ENCODE measurements around the gene GAL3ST2.
"Not testable (repeated sequence)": the region's sequence is repeated elsewhere in the genome, so short reads cannot be mapped to it uniquely, and the experiment has no call there.

GAL3ST2 gene

GRCh38 chr2:241791385-241791784, 14.8 kb downstream of the GAL3ST2 start:
- H3K9me3 Mint-ChIP-seq; H3K36me3 Mint-ChIP-seq; ATAC-seq; H3K4me3 Mint-ChIP-seq; DNase-seq (ENCODE audit: low spot score in 2 of 2); H3K27ac Mint-ChIP-seq: not testable (repeated sequence)
- peaks cover 29% of the 10 kb centered on the region for H3K4me1 Mint-ChIP-seq

- Mint-ChIP-seq H3K27ac (no peak overlapping the region), H3K4me3 (no peak overlapping the region), H3K9me3 (no peaks in the 10 kb centered on the region), H3K4me1 (peaks cover 12% of the 10 kb centered on the region), H3K36me3 (peaks cover 6% of the 10 kb centered on the region)
- ATAC-seq (no peak), DNase-seq (ENCODE audit: low spot score in 2 of 2) (no peak)
Measured at GRCh38 chr2:241793385-241793784, 16.8 kb downstream of the GAL3ST2 start.

GRCh38 chr2:241794250-241794823, 17.7 kb downstream of the GAL3ST2 start:
- H3K9me3 Mint-ChIP-seq: no peaks in the 10 kb centered on the region
- peaks cover 6% of the 10 kb centered on the region for H3K36me3 Mint-ChIP-seq
- H3K27ac Mint-ChIP-seq: no peak overlapping the region
- DNase-seq (ENCODE audit: low spot score in 2 of 2): peak in 1 of 2 donors; percentile 37
- H3K4me3 Mint-ChIP-seq: no peak overlapping the region
- no peak for ATAC-seq
- H3K4me1 Mint-ChIP-seq: peaks cover 2% of the 10 kb centered on the region

- Mint-ChIP-seq H3K4me3 (no peak overlapping the region), H3K4me1 (no peaks in the 10 kb centered on the region), H3K27ac (no peak overlapping the region), H3K9me3 (no peaks in the 10 kb centered on the region), H3K36me3 (peaks cover 6% of the 10 kb centered on the region)
- DNase-seq (ENCODE audit: low spot score in 2 of 2) (peak in 1 of 2 donors; percentile 40), ATAC-seq (no peak)
Measured at GRCh38 chr2:241795021-241795999, 18.7 kb downstream of the GAL3ST2 start.

GRCh38 chr2:241796209-241796608, 19.6 kb downstream of the GAL3ST2 start:
- no peaks in the 10 kb centered on the region for H3K4me1 Mint-ChIP-seq
- no peaks in the 10 kb centered on the region for H3K9me3 Mint-ChIP-seq
- ATAC-seq: no peak
- DNase-seq (ENCODE audit: low spot score in 2 of 2): peak in 1 of 2 donors; percentile 30
- no peak overlapping the region for H3K27ac Mint-ChIP-seq
- H3K4me3 Mint-ChIP-seq: no peak overlapping the region
- H3K36me3 Mint-ChIP-seq: peaks cover 6% of the 10 kb centered on the region

- H3K36me3 Mint-ChIP-seq: peaks cover 6% of the 10 kb centered on the region
- H3K4me3 Mint-ChIP-seq: no peak overlapping the region
- peak in 1 of 2 donors; percentile 38 for DNase-seq (ENCODE audit: low spot score in 2 of 2)
- no peaks in the 10 kb centered on the region for H3K9me3 Mint-ChIP-seq
- no peaks in the 10 kb centered on the region for H3K4me1 Mint-ChIP-seq
- no peak overlapping the region for H3K27ac Mint-ChIP-seq
- ATAC-seq: no peak
Measured at GRCh38 chr2:241796610-241797138, 20.1 kb downstream of the GAL3ST2 start.

GRCh38 chr2:241797441-241798080, 20.9 kb downstream of the GAL3ST2 start:
- H3K36me3 Mint-ChIP-seq: peaks cover 6% of the 10 kb centered on the region
- no peaks in the 10 kb centered on the region for H3K4me1 Mint-ChIP-seq
- peak overlapping the region; percentile 60 for H3K27ac Mint-ChIP-seq
- no peaks in the 10 kb centered on the region for H3K9me3 Mint-ChIP-seq
- ATAC-seq (no peak), DNase-seq (ENCODE audit: low spot score in 2 of 2) (peak in 1 of 2 donors; percentile 47)
- H3K4me3 Mint-ChIP-seq: no peak overlapping the region

GRCh38 chr2:241798081-241798630, 21.5 kb downstream of the GAL3ST2 start:
- Mint-ChIP-seq H3K9me3 (no peaks in the 10 kb centered on the region), H3K4me3 (no peak overlapping the region), H3K4me1 (peaks cover 2% of the 10 kb centered on the region), H3K27ac (peak overlapping the region; percentile 60), H3K36me3 (peaks cover 6% of the 10 kb centered on the region)
- no peak for ATAC-seq
- DNase-seq (ENCODE audit: low spot score in 2 of 2): peak in 1 of 2 donors; percentile 46

GRCh38 chr2:241798631-241799521, 22.3 kb downstream of the GAL3ST2 start:
- peaks cover 6% of the 10 kb centered on the region for H3K4me1 Mint-ChIP-seq
- DNase-seq (ENCODE audit: low spot score in 2 of 2) (no peak), ATAC-seq (no peak)
- H3K27ac Mint-ChIP-seq: peak overlapping the region; percentile 74
- no peaks in the 10 kb centered on the region for H3K9me3 Mint-ChIP-seq
- H3K36me3 Mint-ChIP-seq: peaks cover 6% of the 10 kb centered on the region
- no peak overlapping the region for H3K4me3 Mint-ChIP-seq

- no peaks in the 10 kb centered on the region for H3K9me3 Mint-ChIP-seq
- peak overlapping the region; percentile 74 for H3K27ac Mint-ChIP-seq
Measured at GRCh38 chr2:241799522-241800197, 23.0 kb downstream of the GAL3ST2 start.

GRCh38 chr2:241800198-241800903, 23.7 kb downstream of the GAL3ST2 start:
- ATAC-seq, H3K36me3 Mint-ChIP-seq, H3K9me3 Mint-ChIP-seq, H3K27ac Mint-ChIP-seq, H3K4me3 Mint-ChIP-seq: not testable (repeated sequence)
- DNase-seq (ENCODE audit: low spot score in 2 of 2): peak in 1 of 2 donors; percentile 42
- peaks cover 13% of the 10 kb centered on the region for H3K4me1 Mint-ChIP-seq

More at GRCh38 chr2:241799522-241800197, 23.0 kb downstream of the GAL3ST2 start:
- DNase-seq (ENCODE audit: low spot score in 2 of 2) (peak in 1 of 2 donors; percentile 47), ATAC-seq (no peak)
- peaks cover 6% of the 10 kb centered on the region for H3K36me3 Mint-ChIP-seq
- H3K4me1 Mint-ChIP-seq: peaks cover 9% of the 10 kb centered on the region
- H3K4me3 Mint-ChIP-seq: no peak overlapping the region

- Mint-ChIP-seq H3K36me3 (peaks cover 6% of the 10 kb centered on the region), H3K4me1 (peaks cover 13% of the 10 kb centered on the region), H3K27ac (no peak overlapping the region), H3K4me3 (no peak overlapping the region), H3K9me3 (no peaks in the 10 kb centered on the region)
- no peak for ATAC-seq
- peak in 1 of 2 donors; percentile 45 for DNase-seq (ENCODE audit: low spot score in 2 of 2)
Measured at GRCh38 chr2:241801611-241802420, 25.2 kb downstream of the GAL3ST2 start.
